ENCODE measurements around the gene RAPGEF4.
A peak's percentile ranks its signal among the peaks of the same experiment; 100 is the strongest.

The RAPGEF4 gene

GRCh38 chr2:172710584-172711047, 25.0 kb upstream of the RAPGEF4 start:
- POLR2A ChIA-PET (ENCODE audit: low non-redundant PET) = no interaction called here
- H3K27ac ChIP-seq = no peak overlapping the region
- CTCF ChIA-PET = interaction anchor here (0.5 to 1.0 kb wide), 11 partner anchors 9 to 550 kb away, joined by 3 to 4 read pairs (median 3); no protein-coding TSS in a partner anchor
- TF ChIP-seq CTCF (conservative IDR thresholded peaks at IDR 0.05; ENCODE audit: low read depth) = peak; percentile 82
- DNase-seq (ENCODE audit: low spot score) = peak; percentile 84

- TF ChIP-seq CTCF (conservative IDR thresholded peaks at IDR 0.05; ENCODE audit: low read depth) = no peak
- ChIA-PET CTCF (interaction anchor here (0.5 to 1.0 kb wide), 11 partner anchors 9 to 551 kb away, joined by 3 to 4 read pairs (median 3); no protein-coding TSS in a partner anchor), POLR2A (ENCODE audit: low non-redundant PET) (no interaction called here)
- no peak for DNase-seq (ENCODE audit: low spot score)
- no peak overlapping the region for H3K27ac ChIP-seq
These were observed 24.5 kb upstream of the RAPGEF4 start for GRCh38 chr2:172711110-172711509.

DNA sequence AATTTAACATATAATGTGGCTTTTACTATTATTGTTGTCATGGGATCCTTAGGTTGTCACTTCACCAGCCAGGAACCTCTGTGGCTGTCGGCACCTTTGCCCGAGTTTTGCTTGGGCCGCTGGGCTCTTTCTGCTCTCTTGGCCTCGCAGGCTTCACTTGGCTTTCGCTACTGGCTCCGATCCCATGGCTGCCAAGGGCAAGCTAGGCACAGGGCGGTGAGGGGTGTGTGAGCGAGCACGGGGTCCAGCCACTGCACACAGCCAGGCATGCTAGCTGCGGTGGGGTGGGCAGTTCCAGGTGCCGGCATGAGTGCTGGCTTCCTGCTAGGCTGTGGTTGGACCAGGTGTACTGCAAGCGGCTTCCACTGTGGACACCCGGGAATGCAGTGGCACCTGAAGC, 23.4 kb upstream of the RAPGEF4 start:
- DNase-seq (ENCODE audit: low spot score) = no peak
- no peak overlapping the region for H3K27ac ChIP-seq
- TF ChIP-seq CTCF (conservative IDR thresholded peaks at IDR 0.05; ENCODE audit: low read depth) = no peak
- ChIA-PET POLR2A (ENCODE audit: low non-redundant PET) (no interaction called here), CTCF (interaction anchor here (0.6 kb wide), 1 partner anchor 226 kb away, joined by 3 read pairs; no protein-coding TSS in a partner anchor)

DNA sequence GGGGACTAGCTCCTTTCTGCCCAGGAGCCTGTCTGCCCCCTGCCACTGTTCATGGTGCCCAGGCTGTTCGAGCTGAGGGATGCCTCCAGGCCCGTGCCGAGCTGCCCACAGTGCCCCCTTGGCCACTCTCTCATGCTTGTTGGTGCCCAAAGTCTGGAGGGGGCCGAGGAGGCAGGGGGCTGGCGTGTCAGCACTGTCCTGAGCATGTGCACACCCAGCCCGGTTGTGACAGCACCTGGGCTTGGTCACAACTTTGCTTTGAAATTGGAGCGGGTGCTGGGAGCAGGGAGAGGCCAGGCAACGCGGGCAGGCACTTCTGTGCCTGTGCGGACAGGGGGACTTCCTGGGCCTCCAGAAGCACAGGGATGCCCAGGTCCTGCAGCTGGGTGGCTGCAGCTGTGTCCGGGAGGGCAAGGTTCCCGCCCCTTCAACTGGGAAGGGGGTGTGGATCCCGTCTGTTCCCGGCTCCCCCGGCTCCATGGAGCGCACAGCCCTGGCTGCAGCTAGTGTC, 22.2 kb upstream of the RAPGEF4 start:
- TF ChIP-seq CTCF (conservative IDR thresholded peaks at IDR 0.05; ENCODE audit: low read depth) = no peak
- CTCF ChIA-PET = interaction anchor here (0.6 to 0.7 kb wide), 2 partner anchors 46 to 425 kb away, joined by 3 read pairs; no protein-coding TSS in a partner anchor
- no peak for DNase-seq (ENCODE audit: low spot score)
- no peak overlapping the region for H3K27ac ChIP-seq
- POLR2A ChIA-PET (ENCODE audit: low non-redundant PET) = no interaction called here

DNA sequence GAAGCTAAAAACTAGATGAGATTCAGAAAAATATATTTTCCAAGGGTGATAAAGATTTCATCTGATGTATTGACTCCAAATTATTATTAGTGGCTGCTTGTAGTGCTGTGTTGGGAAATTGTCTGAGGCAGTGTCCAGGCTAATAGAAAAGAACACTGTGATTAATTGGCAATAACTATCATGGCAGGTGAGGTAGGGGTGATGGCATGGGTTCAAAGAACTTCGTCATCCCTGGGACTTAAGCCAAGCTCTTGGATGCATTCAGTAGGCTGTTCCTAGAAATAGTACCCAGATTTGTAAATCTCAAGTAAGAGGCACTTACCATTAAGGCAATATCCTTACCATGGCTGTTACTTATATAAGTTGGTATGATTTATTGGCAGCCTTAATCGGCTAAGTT, 13.2 kb upstream of the RAPGEF4 start:
- no peak overlapping the region for H3K27ac ChIP-seq
- DNase-seq (ENCODE audit: low spot score) = no peak
- ChIA-PET CTCF (no interaction called here), POLR2A (ENCODE audit: low non-redundant PET) (no interaction called here)
- no peak for TF ChIP-seq CTCF (conservative IDR thresholded peaks at IDR 0.05; ENCODE audit: low read depth)

DNA sequence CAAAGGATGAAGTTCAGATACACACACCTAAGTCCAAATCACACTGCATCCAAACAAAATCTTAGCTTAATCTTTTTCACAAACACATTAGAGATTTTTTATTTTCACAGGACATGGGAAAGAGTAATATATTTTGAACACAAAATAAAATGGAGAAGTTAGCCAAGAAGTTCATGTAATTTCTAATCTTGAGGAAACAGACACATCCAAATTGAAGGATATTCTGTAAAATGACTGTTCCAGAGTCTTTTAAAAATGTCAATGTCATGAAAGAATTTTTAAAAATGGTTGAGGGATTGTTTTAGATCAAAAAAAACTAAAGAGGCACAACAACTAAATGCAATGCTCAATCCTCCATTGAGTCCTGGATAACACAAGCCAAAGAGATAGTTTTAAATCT, 12.4 kb upstream of the RAPGEF4 start:
- POLR2A ChIA-PET (ENCODE audit: low non-redundant PET) = no interaction called here
- TF ChIP-seq CTCF (conservative IDR thresholded peaks at IDR 0.05; ENCODE audit: low read depth) = no peak
- CTCF ChIA-PET = no interaction called here

More for the DNA sequence above, 12.4 kb upstream of the RAPGEF4 start:
- H3K27ac ChIP-seq = no peak overlapping the region
- DNase-seq (ENCODE audit: low spot score) = no peak
